Measurements from ENCODE around the gene REPS1.

DNA sequence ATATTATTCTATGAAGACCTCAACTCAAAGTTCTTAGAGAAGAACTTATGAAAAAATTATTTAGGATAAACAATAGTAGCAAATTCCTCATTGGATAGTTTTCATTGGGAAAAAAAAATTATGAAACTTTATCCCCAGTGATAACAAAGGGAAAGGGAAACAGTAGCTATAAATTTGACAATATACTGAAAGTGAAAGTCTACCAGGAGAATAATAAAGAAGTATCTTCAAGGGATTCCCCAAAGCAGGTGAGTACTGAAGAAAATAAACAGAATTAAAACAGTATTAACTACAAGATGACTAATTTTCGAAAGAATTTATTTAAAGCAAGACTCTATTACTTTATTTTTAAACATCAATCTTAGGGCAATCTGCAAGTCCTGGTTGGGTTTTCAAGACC lies 56.4 kb downstream of the REPS1 start:
- no peak for TF ChIP-seq POLR2A (IDR thresholded peaks at IDR 0.05)
- no peak for TF ChIP-seq CTCF (IDR thresholded peaks at IDR 0.05)

All from prostate gland (tissue), 2 donors.